AG20443 (cell line): ENCODE results near the gene RGL1.

Experiments used
- DNase-seq: peaks from one replicate; pipeline ENCODE4 v3.0.0; 2012; ENCODE audit warnings: low spot score, mixed read lengths

Gene RGL1

DNA sequence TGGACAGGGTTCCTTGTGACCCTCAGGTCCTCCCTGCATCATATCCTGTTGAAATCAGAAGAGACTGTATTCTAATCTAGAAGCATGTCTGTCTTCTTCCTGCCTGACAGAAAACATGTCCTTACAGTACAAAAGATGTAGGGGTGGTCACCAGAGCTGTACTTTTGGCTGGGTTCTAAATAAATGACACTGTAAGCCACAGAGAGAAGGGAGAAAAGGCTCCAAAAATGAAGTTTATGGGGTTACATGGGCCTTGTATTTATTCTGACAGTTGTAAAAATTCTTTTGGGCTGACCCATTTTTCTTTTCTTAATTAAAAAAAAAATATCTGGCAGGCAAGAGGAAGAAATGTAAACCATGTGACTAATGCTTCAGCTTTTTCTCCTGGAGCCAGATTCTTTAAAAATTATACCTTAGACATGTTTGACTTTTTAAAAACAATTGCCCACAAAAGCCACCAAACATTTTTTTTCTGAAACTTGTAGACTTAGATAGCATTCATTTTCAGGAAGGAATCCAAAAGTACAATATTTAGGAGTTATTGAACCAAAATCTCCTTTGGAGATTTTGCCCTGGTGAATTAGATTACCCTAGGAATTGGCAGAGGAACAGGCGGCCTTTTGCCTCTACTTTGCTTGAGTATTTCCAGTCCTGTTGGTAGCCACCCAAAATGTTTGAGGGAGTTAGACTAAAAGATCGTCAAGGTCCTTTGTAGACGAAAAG is 17.1 kb downstream of the RGL1 start:
- peak; percentile 43 for DNase-seq

DNA sequence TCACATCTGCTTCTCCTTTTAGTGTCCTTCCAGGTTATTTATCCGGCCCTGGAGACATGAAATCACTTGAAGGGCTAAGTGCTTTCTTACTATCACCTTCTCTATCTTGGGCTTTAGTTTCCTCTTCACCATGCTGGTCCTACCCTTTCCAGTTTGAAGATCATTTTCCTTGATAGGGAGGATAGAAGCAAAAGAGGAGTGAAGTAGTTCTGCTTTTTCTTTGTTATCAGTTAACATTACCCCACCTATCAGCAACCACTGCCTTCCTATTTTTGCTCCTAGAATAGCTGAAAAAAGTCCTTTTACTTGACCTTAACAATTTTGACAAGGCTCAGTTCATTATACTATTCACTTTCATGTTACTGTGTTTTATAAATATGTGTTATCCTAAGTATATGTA is 19.4 kb downstream of the RGL1 start:
- no peak for DNase-seq

DNA sequence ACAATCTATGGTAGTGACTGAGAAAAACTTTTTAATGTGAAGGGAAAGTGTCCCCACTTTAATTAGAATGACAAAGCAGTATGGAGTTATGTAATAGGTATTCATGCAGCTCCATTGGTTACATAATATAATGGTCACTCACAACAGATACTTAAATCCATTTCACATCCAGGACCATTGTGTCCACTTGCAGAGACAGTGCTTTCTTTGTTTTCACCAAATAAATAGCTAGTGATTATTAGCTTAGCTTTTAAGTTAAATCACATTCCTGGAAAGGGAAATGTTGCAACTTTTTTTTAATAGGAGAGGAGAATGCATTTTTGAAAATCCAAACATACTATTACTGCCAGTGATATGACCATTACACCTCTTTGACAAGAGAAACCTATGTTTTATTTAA is 22.9 kb downstream of the RGL1 start:
- peak; percentile 10 for DNase-seq

DNA sequence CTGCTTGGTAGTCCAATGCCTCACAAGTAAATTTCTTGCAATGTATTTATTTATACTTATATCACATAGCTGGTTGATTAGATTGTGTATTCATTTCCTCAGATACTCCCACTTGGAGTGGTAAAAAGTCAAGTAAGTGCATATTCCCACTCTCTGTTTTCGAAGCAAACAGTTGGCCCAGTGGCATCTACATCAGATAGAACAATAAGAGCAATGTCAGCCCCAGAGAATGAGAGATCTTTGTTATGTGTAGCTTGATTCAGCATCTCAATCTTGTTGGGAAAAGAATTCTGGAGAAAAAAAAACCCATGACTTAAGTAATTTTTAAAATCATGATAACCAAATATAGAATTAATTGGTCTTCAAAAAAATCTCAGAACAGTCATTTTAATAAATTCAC is 25.5 kb downstream of the RGL1 start:
- DNase-seq, result no peak

DNA sequence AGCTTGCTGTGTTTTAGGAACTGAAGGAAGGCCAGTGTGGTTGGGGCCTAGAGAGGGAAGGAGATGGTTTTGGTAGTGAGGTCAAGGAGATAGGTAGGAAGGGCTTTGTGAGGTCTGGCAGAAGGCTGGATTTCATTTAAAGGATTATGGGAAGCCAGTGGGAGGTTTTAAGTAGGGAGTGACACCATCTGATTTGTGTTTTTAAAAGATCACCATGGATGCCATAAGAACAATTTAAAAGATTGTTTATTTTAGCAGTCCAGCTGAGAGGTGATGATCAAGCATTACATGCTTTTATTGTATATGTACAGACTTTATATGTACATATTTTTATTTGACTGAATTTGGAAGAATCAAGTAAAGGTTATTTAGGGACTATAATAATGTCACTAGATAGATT is 26.4 kb downstream of the RGL1 start:
- DNase-seq, result no peak

DNA sequence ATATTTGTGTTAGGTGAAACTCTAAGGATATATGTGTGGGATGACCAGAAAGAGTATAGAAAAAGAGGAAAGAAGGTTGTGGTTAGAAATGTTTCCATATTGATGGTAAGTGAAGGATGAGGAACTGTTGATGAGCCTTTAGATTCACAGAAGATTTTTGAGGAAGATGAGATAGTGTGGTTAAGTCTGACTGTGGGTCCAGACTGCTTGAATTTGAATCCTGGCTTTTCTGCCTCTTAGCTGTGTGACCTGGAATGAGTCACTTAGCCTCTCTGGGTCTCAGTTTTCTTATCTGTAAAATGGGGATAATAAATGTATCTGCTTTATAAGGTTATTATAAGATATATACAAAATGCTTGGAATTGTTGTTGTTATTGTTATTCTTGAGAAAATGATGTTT is 27.5 kb downstream of the RGL1 start:
- no peak for DNase-seq

DNA sequence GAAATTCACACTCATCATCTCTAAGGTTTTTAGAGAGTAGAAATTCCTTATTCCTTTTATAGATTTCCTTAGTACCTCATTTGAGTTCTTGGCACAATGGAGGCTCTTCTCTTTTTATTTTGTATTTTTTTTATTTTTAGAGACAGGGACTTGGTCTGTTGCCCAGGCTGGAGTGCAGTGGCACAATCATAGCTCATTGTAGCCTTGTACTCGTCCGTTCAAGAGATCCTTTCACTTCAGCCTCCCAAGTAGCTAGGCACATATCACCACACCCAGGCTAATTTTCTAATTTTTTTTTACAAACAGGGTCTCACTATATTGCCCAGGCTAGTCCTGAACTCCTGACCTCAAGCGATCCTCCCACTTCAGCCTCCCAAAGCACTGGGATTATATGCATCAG is 29.6 kb downstream of the RGL1 start:
- no peak for DNase-seq

DNA sequence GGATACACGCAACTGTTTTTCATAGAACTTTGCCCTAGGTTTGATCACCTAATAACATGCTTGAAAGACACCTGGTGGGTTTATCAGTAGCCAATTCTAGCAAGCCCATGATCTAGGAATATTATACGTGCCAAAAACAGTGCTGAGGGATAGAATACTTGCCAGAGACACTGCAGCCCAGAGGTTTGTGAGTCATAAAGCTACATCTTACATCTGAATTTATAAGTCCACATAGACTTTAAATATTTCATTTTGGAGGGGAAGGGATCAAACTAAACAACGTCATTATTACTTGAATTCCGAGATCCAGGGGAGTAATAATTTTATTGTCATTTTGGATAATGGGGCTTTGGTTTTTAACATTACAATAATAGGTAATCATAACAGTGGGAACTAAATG is 31.7 kb downstream of the RGL1 start:
- no peak for DNase-seq

DNA sequence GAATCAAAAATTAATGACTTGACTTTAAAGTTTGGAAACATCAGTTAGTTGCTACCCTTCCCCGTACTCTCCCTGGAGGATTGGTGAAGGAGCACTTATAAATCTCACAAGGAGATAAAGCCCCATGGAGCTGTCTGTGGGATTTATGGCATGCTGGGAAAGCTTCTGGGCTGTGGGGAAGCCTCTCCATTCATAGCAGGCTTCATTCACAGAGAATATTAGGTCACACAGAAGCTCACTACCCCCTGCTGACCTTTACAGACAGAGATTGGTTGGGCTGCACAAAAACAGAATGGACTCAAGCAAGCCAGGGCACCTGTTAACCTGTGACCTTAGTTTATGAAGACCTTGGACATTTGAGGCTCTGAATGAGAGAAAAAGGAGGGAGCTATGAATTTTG is 32.1 kb downstream of the RGL1 start:
- DNase-seq, result no peak

DNA sequence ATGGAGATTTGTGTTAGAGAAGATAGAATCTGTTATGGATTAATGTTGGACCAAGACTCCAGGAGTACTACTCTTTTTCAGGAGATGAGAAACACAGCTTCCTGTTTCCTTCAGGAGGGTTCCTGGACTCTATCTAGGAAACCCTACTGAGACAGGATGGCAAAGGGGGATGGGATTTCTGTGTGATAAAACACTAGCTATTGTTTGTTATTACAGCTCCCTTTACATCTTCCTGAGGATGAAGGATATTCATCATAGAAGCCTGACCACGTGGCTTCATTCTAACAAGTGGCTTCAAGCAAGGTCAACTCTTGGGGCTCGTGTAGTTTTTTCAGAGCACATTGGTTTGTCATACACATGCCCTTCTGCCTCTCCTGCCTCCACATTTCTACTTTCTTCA is 33.3 kb downstream of the RGL1 start:
- no peak for DNase-seq

DNA sequence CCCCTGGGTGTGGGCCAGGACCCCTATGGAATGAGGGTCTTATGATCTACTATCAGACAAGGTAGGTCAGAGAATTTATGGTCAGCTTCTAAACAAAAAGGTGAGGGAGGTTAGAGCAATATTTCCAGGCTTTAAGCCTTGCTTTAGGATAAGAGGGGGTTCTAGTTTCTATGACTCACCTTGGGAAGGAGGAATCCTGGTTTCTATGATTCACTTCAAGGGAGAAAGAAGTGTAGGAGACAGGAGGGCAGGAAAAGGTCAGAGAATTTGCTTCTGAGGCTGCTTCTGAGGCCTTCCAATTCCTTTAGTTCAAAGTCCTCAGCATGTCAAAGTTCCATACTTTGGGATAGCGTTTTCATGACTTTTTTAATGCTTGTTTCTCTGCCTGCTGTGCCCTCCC is 35.2 kb downstream of the RGL1 start:
- DNase-seq, result no peak

DNA sequence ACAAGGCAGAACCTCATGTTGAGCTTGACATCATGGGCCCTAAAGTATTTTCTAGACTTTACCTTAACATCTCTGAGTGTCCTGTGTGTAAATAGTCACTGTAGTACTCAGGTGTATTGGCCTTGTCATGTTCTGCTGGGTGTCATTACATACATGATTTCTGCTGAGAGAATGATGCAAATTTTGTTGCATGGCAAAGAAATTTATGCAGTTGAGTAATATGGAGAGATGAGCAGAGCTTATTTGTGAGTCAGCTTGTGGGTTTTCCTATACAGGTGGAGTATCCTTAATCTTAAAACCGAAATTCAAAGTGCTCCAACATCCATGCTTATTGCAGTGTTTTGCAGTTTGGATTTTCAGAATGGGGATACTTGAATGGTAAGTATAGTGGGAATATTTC is 36.6 kb downstream of the RGL1 start:
- DNase-seq, result no peak

DNA sequence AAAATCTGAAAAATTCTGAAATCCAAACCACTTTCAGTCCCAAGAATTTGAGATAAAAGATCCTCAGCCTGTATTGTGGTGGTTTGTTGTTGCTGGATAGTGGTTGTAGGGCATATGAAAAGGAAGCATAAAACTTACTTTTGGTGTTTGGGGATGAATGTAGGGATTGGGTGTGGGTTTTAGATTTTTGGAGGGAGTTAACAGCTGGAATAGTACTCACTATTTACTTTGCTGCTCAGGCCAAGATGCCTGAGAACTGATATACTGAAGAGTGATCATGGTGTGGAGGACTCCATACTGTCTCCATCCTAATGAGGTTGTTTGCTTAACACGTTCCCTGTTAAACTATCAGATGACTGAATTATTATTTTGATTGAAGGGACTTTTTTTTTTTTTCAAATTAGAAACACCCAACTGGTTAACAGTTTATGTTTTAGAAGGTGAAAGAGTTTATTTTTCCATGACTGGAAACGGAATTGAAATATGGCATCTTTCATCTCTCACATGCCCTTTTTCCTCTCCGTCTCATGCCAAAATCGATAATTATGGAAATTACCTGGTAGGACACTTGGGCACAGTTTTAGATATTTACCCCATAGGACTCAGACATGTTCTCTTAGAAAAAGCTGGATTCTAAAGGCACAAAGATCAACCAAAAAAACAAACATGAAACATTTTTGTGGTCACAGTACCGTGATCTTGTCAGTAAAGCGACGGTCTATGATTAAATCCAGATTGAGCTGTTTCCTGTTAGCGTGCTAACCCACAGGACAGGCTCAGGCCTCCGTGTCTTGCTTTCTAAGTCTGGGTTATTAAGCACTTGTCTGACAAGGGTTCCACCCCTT is 37.3 kb downstream of the RGL1 start:
- peak; percentile 86 for DNase-seq

DNA sequence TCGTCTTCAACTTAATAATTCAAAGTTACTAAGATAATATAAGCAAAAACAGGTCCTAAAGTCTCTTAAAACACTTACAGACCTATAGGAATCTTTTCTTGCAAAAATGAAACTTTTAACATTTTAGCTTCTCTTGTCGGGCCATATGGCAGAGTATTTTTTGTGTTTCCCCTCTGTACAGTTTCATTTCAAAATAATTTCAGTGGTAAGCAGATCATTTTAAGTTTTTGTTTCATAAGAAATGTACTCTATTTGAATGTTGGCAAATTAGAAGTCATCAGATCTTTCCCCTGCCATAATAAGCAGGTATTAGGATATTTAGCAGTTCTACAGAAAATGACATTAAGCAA is 37.9 kb downstream of the RGL1 start:
- no peak for DNase-seq

DNA sequence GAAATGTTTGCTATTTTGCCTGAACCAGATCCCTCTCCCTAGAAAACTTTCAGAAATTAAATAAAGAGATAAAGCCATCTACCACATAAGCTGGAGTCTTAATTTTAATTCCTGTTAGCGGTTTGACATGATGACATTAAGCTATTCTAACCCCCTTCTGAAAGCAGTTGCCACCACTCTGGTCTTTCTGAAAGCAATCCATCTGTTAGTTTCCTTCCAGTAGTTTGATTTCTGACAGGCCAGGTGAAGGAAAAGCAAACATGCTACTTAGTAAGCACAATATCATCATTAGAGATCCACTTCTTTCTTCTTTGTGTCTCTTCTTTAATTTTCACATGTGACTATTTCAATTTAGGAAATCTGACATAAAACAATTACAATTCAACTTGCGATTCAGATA is 39.9 kb downstream of the RGL1 start:
- no peak for DNase-seq

DNA sequence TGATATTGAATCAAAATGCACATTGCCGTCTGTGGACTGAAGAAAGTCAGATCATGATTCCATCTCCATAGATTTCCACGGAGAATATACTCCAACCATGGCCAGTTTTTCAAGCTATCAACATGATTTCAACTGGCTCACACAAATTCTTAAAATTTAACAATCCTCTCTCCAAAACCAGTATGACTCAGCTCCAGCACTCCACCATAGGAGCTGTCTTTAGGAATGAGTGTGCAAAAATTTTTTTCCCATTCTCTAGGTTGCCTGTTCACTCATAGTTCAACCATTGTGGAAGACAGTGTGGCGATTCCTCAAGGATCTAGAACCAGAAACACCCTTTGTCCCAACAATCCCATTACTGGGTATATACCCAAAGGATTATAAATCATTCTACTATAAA is 40.8 kb downstream of the RGL1 start:
- peak; percentile 26 for DNase-seq

DNA sequence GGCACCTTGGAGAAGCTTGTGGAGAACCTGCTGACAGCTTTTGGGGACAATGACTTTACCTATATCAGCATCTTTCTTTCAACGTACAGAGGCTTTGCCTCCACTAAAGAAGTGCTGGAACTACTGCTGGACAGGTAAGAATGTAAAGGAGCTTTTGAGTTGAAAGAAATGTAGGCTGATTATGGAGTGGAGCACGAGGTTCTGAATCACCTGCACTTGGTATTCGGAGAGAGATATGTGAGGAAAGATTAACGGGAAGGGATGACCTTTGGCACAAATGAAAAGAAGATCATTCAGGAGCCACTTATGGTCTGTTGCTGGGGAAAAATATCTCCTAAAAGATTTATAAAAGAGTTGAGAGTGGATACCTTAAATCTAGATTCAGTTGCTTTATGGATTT is 42.7 kb downstream of the RGL1 start:
- DNase-seq, result no peak

DNA sequence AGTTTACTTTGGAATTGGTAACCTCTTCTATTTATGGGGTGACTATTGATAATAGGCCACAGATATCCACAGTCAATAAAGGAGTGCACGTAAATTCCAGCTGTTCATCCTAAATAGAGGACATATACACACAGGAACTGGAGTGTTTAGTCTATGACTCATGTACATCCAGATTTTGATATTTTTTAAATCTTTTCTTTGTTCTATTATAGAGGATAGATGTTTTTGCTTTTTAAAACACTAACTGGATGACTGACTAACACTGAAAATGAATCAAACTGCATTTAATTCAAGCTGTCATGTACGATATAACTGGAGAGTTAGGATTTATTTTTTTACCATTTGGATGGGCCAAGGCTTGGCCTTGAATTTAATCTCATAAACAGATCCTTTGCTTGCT is 45.9 kb downstream of the RGL1 start:
- no peak for DNase-seq

DNA sequence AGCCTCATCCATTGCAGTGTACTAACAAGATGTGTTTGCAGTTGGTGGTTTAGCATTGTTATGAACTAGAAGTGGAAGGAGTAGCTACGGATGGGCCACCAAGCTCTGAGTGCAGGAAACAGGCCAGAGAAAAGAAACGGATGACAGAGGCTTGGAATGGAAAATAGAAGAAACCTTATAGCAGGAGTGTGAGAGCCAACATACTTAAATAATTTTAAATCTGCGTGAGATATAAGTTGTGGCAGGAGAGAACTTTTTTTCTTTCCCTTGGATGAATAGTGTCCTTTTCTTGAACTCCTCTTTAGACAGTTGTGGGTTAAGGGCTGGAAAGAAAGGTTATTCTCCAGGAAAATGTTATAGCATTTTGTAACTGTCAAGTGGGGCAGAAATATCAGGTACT is 54.2 kb downstream of the RGL1 start:
- DNase-seq, result no peak

DNA sequence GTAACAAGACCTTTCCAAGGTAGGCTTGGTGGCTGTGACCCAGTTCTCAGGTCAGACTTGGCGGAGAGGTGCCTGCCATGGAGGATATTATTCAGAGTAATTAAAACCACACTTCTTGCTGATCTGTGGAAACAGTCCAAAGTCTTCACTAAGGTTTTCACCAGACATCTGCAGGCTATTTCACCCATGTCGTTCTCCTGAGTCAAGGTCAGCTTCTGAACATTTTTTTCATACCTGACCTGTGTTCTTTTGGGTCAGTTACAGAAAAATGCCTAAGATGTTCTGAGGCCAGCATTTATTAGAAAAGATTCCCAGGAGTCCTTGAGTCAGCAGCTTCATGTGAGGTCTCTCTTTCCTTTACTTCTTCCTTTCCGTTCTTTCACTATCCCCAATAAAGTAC is 54.9 kb downstream of the RGL1 start:
- no peak for DNase-seq

DNA sequence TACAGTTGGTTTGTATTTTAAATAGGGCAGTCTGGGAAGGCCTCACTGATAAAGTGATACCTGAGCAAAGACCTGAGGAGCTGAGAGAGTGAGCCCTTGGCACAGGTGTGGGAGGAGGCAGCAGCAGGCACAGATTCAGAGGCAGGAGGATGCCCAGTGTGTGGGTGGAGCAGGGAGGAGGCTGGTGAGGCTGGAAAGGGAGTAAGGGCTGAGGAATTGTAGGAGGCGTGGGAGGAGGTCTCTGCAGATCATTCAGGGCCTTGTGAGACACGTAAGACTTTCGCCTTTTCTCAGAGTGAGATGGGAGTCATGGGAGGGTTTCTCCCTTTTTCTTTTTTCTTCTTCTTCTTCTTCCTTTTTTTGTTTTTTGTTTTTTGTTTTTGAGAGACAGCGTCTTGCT is 58.0 kb downstream of the RGL1 start:
- DNase-seq, result no peak

DNA sequence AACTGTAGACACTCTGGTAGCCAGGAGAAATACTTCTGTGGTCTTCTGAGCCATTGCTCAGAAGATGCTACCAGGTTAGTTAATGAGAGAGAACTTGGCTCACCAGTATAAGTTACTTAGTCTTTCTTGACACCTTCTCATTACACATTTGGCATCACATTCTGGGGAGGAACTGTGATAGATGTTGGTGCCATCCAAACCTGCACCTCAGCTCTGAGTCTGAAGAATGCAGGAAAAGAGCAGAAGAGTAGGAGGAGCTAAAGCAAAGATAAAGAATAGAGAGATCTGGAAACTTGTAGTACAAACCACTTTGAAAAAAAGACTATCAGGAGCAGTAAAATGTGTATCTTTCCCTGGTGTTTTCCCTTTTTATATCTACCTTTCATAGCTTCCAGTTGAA is 58.9 kb downstream of the RGL1 start:
- no peak for DNase-seq

DNA sequence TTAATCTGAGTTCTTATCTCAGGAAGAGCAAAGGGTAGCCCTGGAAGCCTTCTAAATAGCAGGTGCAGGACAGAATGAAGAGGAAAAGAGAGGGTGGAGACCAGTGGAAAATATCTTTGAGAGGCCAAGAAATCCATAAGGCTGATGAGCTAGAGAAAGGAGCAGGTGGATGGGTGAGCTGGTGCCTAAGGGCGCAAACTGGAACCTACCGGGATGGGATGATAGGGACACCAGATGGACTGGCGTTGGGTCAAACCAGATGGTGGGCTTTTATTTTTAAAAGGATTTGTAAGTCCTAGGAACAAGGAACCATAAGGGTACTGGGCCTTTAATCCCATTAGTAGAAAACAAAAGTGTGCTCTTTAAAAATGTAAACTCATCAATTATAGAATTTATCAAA is 59.7 kb downstream of the RGL1 start:
- DNase-seq, result no peak

DNA sequence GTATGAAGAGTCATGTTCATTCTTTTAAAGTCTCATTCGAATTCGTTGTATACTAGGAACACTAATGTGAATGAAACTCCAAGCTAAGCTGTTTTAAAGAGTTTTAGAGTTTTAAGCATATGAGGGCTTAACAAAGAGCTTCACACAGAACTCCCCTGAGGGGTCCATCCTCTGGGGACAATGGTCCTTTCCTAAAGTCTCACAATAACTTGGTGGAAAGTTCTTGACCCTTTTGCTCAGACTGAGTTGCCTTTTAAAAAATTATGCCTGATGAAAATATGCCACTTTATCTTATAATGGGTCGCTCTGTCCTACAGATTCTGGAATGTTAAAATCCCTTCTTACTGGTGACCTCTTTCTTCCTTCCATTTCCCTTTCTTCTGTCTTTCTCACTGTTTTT is 64.3 kb downstream of the RGL1 start:
- no peak for DNase-seq
